ENCODE data around the gene GNAL.
"Not testable (repeated sequence)": the region's sequence is repeated elsewhere in the genome, so short reads cannot be mapped to it uniquely, and the experiment has no call there.

The GNAL gene

DNA sequence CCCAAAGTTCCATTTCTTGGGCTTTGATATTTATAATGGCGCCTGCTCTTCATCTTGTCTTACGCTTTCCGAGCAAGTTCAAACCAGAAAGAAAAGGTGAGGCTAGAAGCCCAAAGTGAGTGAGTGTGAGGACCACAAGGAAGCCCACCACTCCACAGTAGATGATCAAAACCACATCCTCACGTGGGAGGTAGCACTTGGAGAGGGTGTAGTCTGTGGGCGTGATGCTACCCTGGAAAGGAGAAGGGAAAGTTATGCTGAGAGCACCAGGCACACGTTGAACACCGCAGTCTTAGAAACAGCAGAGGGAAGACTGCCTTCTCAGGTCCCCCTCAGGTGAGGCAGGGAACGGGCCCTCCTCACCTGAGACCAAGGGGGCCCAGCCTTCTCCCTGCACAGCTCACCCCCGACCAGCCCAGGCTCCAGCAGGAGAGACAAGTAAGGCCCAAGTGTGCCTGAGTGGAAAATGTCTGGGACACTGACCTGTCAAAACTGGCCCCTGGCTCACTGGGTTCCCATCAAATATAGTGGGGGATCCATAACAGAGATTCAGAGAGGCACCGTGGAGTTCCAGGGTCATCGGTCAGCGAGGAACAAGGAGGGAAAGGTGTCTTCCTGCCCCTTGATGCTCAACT lies 195.4 kb downstream of the GNAL start:
- no peak for DNase-seq

DNA sequence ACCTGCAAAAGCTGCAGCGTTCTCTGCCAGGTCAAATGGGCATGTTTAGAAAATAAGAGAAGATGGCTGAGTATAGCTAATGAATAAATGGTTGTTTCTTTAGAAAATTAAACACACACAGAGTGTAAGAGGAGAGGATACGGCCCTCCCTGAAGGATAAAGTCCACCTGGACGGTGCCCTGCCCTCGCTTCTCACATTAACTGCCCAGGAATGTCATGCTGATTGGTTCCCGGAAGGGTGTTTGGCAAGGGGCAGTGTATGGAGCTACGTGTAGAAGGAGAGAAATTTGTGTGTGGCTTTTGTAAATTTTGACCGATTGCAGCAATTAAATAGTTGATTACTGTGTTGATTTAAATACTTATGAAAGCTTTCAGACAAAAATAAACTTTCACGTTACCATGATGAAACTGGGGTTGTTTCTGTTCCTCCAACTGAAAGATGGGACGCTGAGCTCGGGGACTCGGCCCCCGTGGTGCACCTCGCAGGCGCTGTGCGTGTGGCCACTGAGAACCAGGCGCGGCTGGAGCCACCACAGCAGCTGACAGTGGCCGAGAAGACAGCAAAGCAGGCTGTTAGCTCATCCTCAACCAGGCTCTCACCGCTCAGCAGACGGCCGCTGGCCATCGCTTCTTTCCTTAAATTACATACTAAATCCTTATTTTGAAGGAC lies 196.3 kb downstream of the GNAL start:
- no peak for DNase-seq

DNA sequence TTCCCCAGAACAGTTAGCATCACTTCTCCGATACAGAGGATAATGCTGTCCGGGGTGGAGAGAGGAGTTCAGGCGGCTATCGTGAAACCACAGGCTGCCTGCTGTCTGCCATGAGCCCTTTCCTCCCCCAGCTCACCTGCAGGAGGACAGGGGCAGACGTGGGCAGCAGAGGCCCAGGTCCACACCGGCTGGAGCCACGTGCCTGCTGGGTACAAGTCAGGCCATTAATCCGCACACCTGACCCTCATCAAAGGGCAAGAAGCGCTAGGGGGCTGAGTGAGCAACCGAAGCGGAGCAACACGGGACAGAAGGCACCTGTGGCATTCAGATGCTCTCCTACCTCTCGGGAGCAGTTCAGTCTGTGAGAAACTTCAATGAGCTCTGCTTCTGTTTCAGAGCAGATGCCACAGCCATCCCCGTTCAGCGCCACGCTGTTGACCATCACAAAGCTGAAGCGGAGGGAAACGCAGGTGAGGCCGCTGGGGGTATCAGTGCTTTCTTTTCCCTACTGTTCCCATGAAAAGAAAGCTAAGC lies 197.6 kb downstream of the GNAL start:
- DNase-seq, result no peak

DNA sequence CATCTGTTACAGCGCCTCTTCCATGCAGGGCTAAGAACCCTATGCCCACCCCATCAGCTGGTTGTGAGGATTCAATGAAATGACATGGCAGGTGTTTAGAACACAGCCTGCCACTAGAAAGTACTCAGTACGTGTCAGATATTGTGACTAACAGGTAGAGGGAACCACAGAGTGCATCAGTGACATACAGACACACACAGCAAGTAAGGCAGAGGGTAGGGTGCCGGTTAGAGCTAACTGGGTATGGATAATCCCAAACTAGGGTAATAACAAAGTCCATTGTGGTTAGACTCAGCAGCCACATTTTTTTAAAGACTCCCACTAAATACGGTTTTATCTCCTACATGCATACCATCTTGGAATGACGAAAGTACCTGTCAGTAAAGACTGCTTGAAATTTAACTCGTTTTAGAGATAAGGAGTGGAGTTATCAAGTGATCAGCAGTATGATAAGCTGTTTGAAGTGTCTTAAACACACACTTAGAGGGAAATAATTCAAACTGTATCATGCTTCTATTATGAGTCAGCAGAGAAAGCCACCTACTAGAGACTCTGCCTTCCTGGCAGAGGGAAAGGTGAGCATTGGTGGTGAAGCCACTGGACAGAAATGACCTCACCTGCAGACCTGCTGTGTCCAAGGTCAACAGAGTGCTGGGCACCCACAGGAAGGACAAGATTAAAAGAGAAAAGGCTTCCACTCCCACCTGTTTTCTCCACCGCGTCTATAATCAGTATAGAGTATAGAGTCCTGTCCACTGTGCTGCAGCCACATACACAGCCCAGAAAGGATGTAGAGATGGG lies 198.5 kb downstream of the GNAL start:
- DNase-seq, result no peak

DNA sequence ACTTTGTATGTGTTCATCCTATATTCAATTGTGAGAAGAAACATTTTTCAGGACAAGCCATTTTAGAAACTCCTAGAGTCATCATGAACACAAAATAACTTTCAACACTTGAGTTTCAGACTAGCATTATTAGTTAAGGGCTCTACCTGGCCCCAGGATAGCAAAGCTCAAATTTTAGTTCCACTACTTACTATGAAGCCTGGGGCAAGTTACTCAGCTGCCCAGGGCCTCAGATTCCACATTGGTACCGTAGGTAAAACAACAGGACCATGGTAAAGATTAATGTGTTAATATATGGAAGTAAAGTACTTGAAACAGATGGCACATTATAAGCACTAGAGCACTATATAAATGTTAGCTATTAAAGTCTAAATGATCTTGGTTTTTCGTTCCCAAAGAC lies 199.7 kb downstream of the GNAL start:
- no peak for DNase-seq

DNA sequence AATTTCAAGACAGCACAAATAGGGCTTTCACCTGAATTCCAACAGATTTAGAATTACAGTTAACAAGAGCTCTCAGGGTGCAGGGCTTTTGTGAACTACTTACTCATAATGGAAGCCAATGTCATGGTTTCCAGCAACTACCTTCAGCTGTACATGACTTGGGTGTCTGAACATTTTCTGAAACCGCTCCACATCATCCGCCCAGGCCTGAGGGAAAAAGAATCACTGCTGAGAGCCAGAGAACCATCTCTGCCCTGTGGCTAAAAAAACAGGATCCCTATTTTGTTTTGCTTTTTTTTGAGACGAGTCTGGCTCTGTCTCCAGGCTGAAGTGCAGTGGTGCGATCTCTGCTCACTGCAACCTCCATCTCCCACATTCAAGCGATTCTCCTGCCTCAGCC lies 200.2 kb downstream of the GNAL start:
- DNase-seq, result no peak

DNA sequence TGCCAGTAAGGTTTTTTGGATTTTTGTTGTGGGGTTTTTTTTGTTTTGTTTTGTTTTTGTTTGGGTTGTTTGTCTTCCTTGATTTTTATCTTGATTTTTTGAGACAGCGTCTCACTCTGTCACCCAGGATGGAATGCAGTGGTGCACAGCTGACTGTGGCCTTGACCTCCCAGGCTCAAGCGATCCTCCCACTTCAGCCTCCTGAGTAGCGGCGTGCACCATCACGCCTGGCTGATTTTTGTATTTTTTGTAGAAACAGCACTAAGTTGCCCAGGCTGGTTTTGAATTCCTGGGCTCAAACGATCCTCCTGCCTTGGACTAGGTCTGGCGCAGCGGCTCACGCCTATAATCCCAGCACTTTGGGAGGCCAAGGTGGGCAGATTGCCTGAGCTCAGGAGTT lies 202.7 kb downstream of the GNAL start:
- no peak for DNase-seq

DNA sequence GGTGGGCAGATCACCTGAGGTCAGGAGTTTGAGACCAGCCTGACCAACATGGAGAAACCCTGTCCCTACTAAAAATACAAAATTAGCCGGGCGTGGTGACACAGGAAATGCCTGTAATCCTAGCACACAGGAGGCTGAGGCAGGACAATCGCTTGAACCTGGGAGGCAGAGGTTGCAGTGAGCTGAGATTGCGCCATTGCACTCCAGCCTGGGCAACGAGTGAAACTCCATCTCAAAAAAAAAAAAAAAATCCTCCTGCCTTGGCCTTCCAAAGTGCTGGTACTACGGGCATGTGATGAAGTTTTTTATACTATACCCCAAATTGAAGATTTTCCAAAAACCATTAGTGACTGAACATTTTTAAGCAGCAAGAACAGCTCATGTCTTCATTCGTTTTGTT lies 203.4 kb downstream of the GNAL start:
- not testable (repeated sequence) for DNase-seq

DNA sequence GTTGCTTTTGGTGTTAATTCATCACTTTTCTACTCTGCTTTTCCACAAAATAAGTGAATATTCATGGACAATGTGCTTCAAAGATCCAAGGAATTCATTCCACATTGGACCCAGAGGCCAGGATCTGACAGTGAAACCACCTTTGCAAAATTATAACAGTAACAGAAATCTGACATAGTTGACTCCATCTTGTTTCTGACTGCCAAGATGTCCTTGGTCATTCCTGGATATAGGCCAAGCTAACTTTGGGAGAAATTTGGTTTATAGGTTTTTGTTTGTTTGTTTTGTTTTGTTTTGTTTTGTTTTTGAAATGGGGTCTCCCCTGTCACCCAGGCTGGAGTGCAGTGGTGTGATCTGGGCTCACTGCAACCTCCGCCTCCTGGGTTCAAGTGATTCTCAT lies 208.7 kb downstream of the GNAL start:
- DNase-seq, result no peak

DNA sequence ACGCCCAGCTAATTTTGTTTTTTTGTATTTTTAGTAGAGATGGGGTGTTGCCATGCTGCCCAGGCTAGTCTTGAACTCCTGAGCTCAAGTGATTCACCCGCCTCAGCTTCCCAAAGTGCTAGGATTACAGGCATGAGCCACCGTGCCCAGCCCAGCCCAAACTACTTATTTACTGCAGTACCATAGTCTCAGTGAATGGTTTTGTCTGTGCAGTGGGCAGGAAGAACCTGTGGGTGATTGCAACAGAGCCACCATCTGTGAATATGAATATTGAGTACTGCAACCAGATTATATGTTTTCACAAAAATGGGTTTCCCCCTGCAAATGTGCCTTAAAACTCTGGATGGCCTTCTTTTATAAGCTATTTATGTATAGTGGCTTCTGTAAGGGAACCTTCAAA lies 210.0 kb downstream of the GNAL start:
- no peak for DNase-seq

DNA sequence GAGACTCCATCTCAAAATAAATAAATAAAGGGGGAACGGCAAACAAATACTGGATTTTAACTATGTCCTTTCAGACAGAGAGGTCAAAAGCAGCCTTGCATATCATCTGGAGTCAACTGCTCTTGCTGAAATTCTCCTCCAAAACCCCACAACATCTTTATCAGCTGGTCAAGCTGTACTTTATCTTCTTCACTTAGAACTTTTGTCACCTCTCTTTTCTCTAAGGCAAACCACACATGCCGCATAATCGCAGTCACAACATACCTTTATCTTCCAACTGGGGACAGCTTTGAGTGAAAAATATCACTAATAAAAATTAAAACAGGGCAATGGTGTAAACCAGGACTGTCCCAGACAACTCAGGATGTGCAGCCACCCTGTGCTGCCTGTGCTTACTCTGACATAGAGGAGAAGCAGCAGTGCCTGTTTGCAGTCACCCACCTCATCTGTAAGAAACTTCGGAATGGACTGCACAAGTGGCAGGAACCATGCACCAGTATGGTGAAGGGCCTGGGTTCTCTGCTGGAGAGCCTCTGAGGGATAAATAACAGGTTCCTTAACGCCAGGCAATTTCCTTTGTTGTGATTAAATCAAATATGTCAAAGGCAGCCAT lies 212.9 kb downstream of the GNAL start:
- no peak for DNase-seq

DNA sequence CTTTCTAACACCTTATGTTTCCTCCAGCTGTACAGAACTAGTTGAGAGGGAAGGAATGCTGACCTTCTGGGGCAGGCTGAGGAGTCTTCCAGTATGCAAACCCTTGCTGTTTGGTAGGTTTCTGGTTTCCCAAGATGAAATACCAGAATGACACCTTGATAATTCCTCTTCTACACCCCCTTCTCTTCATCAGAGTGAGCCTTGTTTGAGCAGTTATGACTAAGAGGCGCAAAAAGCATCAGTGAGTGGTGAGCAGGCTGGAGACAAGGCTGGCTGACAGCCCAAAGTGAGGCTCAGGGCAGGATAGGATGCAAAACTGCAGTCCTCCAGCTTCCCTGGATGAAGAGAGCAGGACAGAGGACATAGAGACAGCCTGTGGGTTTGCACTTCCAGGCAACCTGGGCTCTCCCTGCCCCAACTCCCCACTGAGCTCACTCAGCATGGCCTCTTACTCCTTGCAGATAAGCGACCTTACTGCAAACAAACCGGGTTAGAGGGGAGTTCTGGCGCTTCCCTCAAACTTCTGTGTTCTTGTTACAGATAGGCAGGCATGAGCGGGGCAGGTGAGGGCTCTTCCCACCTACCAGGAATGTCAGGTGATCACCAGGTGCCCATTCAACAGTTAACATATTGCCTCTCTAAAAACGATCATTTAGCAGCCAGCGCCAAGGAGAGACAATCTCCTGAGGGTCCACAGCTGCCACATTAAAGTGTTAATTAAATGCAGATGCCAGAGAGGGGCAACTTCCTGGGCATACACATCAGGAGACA lies 213.6 kb downstream of the GNAL start:
- no peak for DNase-seq

DNA sequence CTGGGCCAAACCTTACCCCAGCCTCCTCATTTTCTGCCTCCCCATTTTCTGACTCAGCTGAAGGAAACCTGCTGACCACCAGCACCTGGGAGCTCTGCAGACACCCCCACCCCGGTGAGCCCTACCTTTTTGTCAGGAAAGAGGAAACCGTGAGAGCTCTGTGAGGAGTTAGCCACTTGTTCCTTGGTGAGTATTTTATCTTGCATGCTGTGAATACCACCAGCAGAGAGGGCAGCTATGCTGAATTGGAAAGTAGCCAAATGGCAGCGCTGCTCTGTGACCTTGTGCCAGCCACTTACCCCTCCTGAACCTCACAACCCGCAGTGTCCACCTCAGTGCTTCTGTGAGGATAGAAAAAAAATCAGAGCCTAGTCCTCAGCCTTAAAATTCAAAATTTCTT lies 216.5 kb downstream of the GNAL start:
- DNase-seq, result no peak

DNA sequence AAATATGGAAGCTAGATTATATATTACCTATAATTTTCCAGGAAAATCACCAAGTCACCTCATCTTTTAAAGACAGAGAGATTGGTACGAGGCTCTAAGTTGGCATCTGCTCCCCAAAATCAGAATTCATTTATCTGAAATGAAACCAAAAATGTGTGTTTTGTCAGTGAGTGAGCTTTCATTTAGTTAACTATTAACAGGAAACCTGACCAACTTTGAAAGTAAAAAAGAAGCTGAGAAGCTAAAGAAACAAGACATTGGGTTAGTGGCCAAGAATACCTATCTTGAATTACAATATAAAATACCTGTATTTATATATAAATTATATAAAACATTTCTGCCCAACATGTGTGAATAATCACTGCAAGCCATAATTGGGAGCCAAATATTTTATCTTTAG lies 217.1 kb downstream of the GNAL start:
- no peak for DNase-seq

DNA sequence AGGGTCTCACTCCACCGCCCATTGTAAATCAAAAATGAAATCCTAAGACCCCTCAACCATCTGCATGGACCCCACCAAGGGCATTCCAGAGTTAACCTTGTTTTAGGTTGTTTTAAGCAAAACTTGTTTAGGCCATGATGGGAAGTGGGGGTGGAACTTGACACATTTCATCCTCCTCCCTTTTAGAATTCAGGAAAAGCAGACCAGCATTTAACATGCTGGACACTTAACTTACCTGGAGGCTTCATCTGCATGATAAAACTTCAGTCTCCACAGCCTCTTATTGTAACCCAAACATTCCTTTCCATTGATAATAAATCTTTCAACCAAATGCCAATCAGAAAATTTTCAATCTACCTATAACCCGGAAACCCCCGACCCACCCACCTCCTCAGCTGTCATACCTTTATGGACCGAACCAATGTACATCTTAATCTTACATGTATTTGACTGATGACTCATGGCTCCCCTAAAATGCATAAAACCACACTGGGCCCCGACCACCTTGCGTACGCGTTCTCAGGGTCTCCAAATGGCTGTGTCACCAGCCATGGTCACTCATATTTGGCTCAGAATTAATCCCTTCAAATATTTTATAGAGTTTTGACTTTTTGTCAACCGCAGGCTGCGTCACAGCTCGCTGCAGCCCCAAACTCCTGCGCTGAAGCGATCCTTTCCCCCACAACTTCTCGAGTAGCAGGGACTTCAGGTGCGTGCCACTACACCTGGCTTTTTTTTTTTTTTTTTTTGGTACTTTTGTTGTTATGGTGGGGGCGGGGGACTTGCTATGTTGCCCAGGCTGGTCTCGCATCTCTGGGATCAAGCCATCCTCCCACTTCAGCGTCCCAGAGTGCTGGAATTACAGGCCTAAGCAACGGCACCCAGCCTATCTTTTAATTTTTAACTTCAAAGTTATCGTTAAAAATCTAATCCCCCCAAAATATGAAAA lies 218.1 kb downstream of the GNAL start:
- DNase-seq, result no peak

DNA sequence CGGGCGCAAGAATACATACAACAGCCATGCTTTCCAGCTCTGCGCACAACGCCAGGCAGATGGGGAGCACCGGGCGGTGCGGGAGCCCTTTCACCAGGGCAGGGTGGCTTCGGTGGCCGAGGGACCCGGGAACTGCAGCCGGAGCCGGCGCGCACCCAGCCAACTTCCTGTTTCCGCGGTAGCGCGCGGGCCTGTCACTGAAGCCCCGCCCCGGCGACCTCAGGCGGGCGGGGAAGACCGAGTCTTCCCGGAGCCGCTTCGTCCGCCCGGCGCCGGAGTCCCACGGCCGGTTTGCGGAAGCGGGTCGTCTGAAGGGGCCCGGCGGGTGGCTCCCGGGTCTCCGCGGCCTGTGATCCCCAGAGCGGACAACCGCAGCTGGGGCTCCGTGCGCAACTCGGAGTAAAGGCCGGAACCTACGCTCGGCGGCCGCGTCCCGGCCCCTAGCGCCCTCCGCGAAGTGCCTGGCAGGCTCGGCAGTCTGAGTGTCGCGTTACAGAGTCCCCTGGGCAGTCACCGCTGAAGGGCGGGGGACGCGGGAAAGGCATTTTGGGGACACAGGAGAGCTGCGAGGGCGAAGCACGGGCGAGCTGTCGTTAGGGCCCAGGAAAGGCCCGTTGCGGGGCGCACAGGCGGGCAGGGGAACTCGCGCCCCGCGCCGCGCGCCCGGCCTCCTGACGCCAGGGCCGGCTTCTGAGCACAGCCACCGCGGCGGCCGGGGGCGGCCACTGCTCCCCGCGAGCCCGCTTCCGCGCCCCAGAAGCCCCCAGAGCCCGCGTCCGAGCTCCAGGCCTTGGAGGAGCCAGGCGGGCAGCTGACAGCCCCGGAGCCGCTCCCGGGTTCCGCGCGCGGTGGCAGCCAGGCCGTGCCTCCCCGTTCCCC lies 219.4 kb downstream of the GNAL start, which contains the start of gene MPPE1:
MPPE1 (minus strand) TSS at position 136 of the 879 bp plus-strand sequence. CDS start 11,053 bp downstream, outside the sequence.
- DNase-seq, result peak; percentile 69

DNA sequence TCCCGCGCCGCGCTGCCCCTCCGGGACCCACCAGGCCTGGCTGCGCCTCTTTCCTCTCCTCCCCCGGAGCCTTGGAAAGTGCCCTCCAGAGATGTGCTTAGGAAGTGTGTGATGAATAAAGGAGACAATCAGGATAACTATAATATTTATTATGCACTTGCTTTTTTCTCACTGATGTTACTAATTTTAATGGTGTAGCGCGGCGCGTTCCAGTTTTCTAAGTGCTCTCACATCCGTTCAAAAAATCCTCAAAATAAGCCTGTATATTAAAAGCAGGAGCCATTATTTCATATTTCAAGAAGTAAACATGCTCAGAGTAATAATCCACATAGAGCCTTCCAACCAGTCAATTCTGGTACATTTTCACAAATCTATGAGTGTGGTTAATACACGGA lies 220.0 kb downstream of the GNAL start:
- no peak for DNase-seq

DNA sequence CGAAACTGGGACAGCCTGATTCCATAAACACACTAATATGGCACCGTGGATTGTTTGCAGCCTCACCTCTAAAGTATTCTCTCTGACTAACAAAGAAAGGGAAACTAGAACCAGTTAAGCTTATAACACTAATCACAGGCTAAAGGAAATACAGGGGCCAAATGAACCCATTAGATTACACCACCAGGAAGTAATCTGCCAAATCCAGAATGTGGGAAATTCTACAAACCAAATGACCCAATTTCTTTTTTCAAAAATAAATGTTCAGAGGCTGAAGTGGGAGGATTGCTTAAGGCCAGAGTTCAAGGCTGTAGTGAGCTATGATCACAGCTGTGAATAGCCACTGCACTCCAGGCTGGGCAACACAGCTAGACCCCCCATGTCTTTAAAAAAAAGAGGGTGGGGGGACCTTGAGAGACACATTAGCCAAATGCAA lies 220.5 kb downstream of the GNAL start:
- no peak for DNase-seq

DNA sequence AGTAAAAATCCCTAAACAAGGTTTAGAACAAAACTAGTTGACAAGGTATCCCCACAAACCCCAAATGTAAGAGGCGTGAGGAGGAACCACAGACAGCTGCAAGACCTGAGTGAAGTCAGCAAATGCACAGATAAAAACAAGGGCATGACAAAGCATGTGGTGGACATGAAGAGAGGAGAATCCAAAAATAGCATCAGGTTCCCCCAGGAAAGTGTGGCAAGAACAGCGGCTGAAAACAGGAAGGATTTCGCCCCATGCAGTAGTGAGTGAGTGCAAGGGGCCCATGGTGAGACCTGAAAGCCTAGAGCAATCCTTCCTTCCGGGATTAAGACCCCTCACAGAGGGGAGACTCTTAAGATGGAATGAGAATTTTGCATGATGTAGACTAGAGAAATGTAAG lies 227.8 kb downstream of the GNAL start:
- DNase-seq, result not testable (repeated sequence)

DNA sequence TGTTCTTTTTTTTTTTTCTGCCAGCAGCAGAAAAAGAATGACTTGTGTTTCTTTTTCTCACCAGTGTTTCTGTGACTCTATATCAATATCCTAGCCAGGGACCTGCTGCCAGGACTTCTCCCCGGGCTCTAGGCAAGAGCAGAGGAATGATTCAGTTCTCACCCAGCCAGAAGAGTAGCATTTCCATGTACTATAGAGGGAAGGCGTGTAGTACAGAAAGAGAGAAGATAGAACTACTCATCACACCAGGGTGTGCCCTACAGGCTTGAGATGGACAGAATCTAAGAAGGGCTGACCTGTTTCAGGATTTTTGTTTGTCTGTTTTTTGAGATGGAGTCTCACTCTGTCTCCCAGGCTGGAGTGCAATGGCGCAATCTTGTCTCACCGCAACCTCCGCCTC lies 230.5 kb downstream of the GNAL start:
- not testable (repeated sequence) for DNase-seq

All from effector CD8-positive, alpha-beta T cell (primary cell).